Urinary bladder (tissue), 4 donors: ENCODE data around the gene TBCD. TPM values are rescaled to one million over a fixed set of nuclear protein-coding genes. Genes with fewer than 3 reads are reported as not detected.

Source experiments
- DNase-seq: peaks from one replicate; pipeline ENCODE4 v3.0.0-alpha.2; 2015; ENCODE audit errors: extremely low spot score
- H3K27ac ChIP-seq: one replicate; pipeline ENCODE4 v1.5.1; 2013; ENCODE audit warnings: low read depth, mild to moderate bottlenecking, moderate library complexity
- H3K36me3 ChIP-seq: one replicate; pipeline ENCODE4 v1.6.1; 2013; ENCODE audit warnings: mild to moderate bottlenecking, moderate library complexity; ENCODE audit not compliant: insufficient read depth
- H3K4me1 ChIP-seq: one replicate; pipeline ENCODE4 v1.6.1; 2013; ENCODE audit warnings: mild to moderate bottlenecking, moderate library complexity; ENCODE audit not compliant: insufficient read depth
- H3K4me3 ChIP-seq: one replicate; pipeline ENCODE4 v1.5.1; 2013; ENCODE audit warnings: low read depth, low read length
- WGBS: extraction: QIAGEN DNeasy Blood & Tissue Kit; methylation state at CpG from one replicate; pipeline ENCODE4 v1.1.7; 2013; 5-methylcytosine and 5-hydroxymethylcytosine counted together
- polyA plus RNA-seq: library from polyadenylated mRNA; stranded (reverse); fragments of 200-250 nt; gene quantifications from one replicate; pipeline ENCODE4 v1.2.3, GENCODE V29; 2013
- total RNA-seq: library from RNA; depleted of rRNA; stranded (reverse); fragments of >200 nt; gene quantifications from one replicate; pipeline ENCODE4 v1.2.3, GENCODE V29; 2014
- donor health status: healthy with polysubstance abuse.
- donor health status: healthy.

Gene TBCD
- total and polyA plus RNA-seq, 2 donors, result 57.9 to 77.6 TPM

DNA sequence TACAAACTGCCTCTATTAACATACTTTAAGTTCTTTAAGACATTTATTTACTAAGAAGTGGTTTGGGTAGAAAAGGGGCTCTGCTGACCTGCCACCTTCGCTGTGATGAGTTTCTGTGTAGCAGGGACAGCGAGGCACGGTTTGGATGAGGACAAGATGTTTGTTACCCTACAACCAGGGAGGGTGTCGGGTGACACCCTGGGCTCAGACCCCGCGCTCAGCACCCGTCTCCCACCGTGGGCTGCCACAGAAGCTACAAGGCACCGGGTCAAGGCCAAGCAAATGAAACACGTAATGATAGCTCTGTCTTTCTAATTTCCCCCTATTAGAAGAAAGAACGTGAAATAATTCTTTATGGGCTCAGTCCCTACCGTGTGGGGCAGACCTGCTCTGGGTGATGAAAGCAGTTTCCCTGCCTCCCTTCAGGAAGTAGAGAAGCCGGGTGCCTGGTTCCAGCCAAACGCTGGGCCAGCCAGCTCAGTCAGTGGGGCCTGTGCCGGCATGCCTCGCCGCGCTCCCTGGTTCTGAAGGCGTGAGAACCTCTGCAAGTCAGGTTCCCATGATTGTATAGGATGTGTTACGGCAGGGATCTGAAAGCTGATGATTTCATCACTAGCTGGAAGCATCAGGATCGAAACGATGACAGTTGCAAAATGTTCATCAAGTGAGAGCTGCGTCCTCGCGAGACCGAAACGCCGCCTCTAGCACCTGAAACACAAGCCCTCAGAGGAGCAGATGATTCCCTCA, 84.1 kb downstream of the TBCD start:
- Histone ChIP-seq H3K4me1 (no peaks in the 10 kb centered on the region), H3K27ac (peak overlapping the region; percentile 76), H3K4me3 (no peak overlapping the region), H3K36me3 (peaks cover 2% of the 10 kb centered on the region)
- DNase-seq, result no peak
- WGBS, result 87% methylated on average over 28 of the region's 28 CpGs

DNA sequence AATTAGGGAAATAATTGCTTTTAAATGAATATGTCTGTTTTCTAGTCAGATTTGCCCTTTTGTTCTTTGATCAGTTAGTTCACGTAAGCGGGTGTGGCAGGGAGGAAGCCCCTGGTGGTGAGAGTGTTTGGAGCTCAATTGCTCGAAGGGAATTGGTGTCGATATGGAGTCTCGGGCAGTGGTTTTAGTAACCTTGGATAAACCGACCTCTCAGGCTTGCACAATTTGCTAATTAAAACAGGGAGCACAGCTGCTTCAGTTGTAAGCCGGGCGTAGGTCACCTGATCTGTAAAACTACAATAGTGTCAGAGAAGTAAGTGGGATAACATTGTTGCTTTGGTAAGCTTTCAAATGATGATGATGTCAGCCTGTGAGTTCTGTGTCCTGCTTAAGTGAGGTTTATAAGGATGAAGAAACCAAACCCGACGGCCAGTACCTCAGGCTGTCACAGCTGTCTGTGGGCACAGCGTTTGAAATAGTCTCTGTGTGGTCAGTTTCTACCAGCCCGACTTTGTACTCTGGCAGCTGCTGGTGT, 85.0 kb downstream of the TBCD start:
- Histone ChIP-seq H3K4me1 (no peaks in the 10 kb centered on the region), H3K4me3 (no peak overlapping the region), H3K36me3 (peaks cover 2% of the 10 kb centered on the region), H3K27ac (peak overlapping the region; percentile 43)
- 67% methylated on average over 12 of the region's 12 CpGs for WGBS
- no peak for DNase-seq

DNA sequence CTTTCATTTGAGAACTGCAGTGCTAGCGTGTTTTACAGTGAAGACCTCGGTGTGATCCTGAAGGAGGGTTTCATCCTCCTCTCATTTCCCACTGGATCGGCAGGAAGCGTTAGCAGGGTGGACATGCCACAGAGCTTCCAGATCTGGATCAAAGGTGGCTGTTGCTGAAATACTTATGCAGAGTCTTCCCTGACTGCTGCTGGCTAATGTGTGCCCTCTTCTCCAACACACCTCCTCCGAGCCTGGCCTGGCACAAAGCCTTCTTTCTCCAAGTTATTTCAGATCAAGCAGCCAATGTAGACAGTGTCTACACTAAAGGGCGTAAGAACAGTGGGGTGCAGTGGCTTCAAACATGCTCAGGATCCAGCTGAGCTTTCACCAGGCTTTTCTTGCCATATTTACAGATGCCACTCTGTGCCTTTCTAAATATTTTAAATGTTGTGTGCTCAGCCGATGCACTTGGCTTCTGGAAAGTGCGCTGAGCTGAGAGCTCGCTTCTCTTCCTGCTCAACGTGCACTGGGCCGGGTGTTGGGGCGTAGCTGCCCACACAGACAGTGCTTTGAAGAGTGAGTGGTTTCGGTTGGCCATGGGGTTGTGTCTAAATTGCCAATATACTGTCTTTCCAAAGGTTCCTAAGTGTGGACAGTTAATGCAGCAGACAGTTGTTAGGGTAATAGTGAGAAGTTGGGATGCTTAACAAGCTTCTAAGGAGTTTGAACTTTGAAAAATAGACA, 85.9 kb downstream of the TBCD start:
- H3K36me3 ChIP-seq, result peaks cover 1% of the 10 kb centered on the region
- peak overlapping the region; percentile 59 for H3K27ac ChIP-seq
- 71% methylated on average over 13 of the region's 13 CpGs for WGBS
- no peaks in the 10 kb centered on the region for H3K4me1 ChIP-seq
- DNase-seq, result no peak
- H3K4me3 ChIP-seq, result no peak overlapping the region

DNA sequence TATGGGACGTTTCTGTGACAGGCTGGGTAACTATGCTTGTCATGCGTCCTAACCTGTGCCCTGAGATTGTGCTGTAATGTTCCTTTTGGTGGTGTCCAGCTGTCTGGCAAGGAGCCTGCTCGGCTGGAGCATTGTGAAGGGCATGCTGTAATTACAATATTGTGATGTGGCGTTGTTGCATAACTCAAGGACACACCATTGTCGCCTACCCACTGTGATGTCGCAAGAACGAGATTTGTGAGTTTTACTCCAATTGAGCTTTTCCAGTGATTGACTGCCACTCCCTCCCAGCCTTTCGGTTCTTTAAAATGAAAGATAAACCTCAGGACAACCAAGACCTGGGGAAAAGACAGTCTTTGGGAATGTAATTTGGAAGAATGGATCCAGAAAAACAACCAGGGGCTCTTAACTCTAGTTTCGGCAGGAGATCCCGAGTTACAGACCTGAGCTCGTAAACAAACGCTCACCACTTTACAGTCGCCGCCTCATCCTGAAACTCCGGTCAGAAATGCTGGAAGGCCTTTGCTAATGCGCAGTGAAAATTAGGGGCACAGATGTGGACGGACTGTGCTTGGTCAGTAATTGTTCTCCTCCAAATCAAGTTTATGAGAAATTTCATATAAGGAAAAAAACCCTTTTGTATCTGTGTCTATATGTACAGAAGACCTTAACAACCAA, 86.7 kb downstream of the TBCD start:
- 62% methylated on average over 17 of the region's 17 CpGs for WGBS
- peak overlapping the region; percentile 19 for H3K4me3 ChIP-seq
- H3K36me3 ChIP-seq, result no peaks in the 10 kb centered on the region
- peak overlapping the region; percentile 0 for H3K27ac ChIP-seq
- DNase-seq, result no peak
- no peaks in the 10 kb centered on the region for H3K4me1 ChIP-seq

DNA sequence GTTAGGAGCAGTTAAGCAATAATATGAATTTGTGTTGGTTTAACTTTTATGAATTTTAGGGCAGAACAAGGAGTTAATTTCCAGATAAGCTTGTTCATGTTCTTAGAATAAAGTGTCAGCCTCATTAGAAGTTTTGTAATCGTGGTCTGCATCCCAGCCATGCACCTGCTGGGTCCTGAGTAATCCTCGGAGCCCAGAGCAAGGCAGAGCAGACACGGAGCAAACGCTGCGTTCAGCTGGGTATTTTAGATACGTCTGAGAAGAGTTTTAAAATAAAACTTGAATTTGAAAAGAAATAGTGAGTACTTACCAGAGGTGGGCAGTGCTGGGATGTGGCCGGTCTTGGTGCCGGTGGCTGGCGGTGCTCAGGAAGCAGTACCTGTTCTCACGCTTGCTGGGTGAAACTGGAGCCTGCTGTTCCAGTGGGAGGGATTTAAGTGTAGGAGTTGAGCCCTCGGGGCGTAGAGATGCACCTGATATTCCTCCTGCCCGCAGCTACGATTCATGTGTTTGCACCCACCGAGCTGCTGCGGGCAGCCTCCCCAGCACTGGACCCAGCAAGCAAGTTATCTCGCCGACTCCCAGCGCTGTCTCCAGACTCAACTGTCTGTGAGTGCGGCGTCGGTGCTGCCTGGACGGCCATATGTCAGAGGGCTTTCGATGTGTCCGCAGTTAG, 87.9 kb downstream of the TBCD start, which contains the start of gene ZNF750:
Gene ZNF750, minus strand, starts transcription at position 406 of the 676 bp plus-strand sequence. CDS start 7,568 bp downstream, outside the sequence.
- peak within 1 kb of the TSS; percentile 58 for H3K27ac ChIP-seq
- no peaks in the 10 kb centered on the region for H3K36me3 ChIP-seq
- WGBS, result 87% methylated on average over 25 of the region's 25 CpGs
- H3K4me1 ChIP-seq, result no peaks in the 10 kb centered on the region
- H3K4me3 ChIP-seq, result no peak within 1 kb of the TSS
- no peak for DNase-seq

DNA sequence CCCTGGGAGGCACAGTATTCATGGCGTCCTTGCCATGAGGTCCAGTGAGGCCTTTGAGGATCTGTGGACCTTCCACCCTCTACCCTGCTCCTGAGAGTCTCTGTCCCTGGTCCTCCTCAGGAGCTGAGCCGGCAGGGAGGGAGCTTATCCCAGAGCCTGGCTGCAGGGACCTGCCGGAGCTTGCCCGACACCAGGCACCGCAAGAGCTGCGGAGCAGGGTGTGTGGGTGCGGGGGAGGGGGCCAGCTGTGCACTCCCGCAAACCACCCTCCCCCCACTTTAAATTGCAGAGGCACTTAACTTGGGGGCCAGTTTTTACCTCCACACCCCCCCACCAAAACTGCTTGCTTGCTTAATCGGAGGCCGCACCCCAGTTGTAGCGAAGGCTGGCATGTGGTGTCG, 88.6 kb downstream of the TBCD start:
- Histone ChIP-seq H3K27ac (peak overlapping the region; percentile 58), H3K4me3 (no peak overlapping the region)

DNA sequence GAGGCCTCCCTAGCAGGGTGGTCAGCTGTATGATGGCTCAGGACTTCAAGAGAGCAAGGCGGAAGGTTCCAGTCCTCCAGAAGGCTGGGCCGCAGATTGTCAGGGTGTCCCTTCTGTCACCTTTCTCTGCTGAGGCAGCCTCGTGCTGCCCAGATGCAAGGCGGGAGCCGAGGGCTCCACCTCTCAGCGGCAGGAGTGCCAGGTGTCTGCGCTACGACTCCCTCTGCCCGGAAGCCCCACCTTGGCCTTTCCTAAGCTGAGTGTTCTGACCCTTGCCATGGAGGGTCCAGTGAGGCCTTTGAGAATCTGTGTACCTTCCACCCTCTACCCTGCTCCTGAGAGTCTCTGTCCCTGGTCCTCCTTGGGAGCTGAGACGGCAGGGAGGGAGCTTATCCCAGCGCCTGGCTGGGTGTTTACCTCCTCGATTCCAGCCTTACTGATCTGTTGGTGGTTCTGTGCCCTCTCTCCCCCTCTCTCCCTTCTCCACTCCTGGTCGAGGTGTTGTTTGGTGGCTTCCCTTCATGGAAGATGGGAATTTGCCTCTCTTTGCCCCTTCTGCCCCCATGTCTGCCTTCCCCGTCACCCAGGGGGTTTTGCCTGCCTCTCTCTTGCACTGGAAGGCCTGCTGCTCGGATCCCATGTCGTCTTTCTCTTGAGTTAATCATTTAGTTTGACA, 90.2 kb downstream of the TBCD start:
- no peak overlapping the region for H3K4me3 ChIP-seq
- WGBS, result 88% methylated on average over 16 of the region's 16 CpGs
- H3K27ac ChIP-seq, result no peak overlapping the region
- no peaks in the 10 kb centered on the region for H3K36me3 ChIP-seq
- DNase-seq, result no peak
- H3K4me1 ChIP-seq, result no peaks in the 10 kb centered on the region

More for the DNA sequence above, 88.6 kb downstream of the TBCD start:
- 85% methylated on average over 12 of the region's 12 CpGs for WGBS
- DNase-seq, result no peak
- Histone ChIP-seq H3K36me3 (no peaks in the 10 kb centered on the region), H3K4me1 (no peaks in the 10 kb centered on the region)

DNA sequence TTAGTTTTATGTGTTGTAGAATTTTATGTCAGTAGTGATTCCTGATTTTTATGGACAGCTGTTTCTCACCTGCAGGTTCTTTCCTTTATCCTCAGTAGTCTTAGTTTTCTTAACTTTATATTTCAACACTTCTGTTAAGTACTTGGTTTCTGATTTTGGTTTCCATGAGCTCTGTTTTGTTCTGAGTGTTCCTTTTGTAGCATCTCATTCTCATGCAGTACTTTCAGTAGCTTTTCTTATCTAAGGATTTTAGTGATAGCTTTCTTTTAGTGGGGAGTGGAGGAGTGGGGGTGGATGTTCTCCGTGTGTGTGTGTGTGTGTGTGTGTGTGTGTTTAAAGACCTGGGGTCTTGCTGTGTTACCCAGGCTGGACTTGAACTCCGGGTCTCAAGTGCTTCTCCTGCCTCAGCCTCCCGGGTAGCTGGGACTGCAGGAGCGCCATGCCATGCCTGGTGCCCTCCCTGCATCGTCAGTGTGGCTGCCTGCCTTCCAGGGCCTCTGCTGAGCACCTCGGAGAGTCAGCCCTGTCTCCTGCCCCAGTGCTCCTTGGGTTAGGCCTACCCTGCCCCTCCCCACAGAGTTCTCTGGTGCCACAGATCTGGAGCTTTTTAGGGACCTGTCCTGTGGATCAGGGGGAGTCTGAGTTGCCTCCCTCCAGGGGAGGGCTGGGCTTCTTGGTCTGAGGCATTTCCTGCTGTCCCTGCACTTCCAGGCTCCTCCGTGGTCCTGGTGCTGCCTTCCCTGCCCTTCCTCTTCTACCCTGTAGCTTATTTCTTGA, 92.2 kb downstream of the TBCD start:
- no peak overlapping the region for H3K4me3 ChIP-seq
- no peaks in the 10 kb centered on the region for H3K4me1 ChIP-seq
- WGBS, result 72% methylated on average over 7 of the region's 7 CpGs
- H3K36me3 ChIP-seq, result no peaks in the 10 kb centered on the region
- no peak for DNase-seq
- H3K27ac ChIP-seq, result no peak overlapping the region

DNA sequence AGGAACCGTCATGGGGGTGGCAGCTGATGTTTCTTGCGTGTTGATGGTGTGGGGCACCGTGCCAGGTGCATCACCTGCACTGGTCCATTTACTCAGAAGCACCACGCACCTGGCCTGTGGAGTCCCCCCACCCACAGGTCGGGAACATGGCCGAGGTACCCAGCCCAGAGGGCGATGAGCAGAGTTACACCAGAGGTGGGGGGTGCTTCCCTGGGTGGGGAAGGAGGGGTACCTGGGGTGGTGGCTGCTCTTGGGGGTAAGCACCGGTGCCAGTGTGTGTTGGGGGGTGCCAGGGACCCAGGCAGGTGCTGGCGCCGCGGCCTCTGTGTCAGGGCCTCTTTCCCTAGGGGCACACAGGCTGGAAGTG, 92.9 kb downstream of the TBCD start:
- Histone ChIP-seq H3K4me1 (no peaks in the 10 kb centered on the region), H3K36me3 (no peaks in the 10 kb centered on the region), H3K27ac (no peak overlapping the region), H3K4me3 (no peak overlapping the region)
- DNase-seq, result no peak
- WGBS, result 86% methylated on average over 11 of the region's 11 CpGs

DNA sequence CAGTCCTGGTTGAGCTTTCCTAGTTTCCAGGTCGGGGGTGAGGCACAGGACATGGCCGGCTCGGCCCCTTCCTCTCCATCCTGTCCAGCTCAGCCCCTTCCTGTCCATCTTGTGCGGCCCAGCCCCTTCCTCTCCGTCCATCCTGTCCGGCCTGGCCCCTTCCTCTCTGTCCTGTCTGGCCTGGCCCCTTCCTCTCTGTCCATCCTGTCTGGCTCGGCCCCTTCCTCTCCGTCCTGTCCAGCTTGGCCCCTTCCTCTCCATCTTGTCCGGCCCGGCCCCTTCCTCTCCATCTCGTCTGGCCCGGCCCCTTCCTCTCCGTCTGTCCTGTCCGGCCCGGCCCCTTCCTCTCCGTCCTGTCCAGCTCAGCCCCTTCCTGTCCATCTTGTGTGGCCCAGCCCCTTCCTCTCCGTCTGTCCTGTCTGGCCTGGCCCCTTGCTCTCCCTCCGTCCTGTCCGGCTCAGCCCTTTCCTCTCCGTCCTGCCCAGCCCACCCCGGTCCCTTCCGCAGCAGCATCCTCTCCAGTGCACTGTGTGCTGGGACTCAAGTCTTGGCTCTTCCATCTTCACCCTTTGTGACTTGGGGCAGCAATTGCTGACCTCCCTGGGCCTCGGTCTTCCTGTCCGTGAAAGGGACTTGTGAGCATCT, 93.4 kb downstream of the TBCD start:
- no peak overlapping the region for H3K27ac ChIP-seq
- no peak overlapping the region for H3K4me3 ChIP-seq
- H3K36me3 ChIP-seq, result no peaks in the 10 kb centered on the region
- 70% methylated on average over 24 of the region's 24 CpGs for WGBS
- no peaks in the 10 kb centered on the region for H3K4me1 ChIP-seq
- DNase-seq, result no peak

DNA sequence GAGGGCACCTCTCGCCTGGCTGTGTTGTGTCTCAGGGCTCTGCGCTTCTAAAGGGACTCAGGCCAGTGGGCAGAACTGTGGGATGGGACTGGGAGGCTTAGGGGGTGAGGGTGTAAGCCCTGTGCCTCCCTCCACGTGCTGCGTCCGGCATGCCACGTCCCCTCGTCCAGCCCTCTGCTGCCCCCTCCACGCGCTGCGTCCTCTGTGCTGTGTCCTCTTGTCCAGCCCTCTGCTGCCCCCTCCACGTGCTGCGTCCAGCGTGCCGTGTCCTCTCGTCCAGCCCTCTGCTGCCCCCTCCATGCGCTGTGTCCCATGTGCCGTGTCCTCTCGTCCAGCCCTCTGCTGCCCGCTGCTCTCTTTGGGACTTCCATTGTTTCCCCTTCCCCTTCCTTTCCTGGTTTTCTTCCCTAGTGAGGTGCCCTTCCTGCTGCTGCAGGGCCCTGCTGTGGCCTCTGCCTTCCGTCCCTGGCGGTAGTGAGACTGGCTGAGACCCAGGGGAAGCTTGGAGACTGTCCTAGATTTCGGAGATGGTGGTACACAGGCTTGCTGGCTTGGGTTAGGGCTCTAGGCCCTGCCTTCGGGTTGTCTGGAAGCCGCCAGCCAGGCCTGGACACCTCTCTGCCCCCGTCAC, 94.3 kb downstream of the TBCD start:
- WGBS, result 77% methylated on average over 25 of the region's 25 CpGs
- DNase-seq, result no peak
- H3K36me3 ChIP-seq, result no peaks in the 10 kb centered on the region
- H3K27ac ChIP-seq, result no peak overlapping the region
- H3K4me3 ChIP-seq, result no peak overlapping the region
- H3K4me1 ChIP-seq, result no peaks in the 10 kb centered on the region
